Activated T-helper 1 cell treated with Interleukin-2 at 50 U/mL for 16 hours (primary cell): ENCODE measurements around the gene TBX10.
"Not testable (repeated sequence)": the region's sequence is repeated elsewhere in the genome, so short reads cannot be mapped to it uniquely, and the experiment has no call there.

ENCODE experiments used
- DNase-seq: peaks from one replicate; pipeline ENCODE4 v3.0.0-alpha.2; 2020; ENCODE audit warnings: low read depth

TBX10 gene

GRCh38 chr11:67639438-67639859 lies at the start of gene TBX10:
Gene TBX10, minus strand, starts transcription at chr11:67639763. Its CDS starts 291 bp downstream, at chr11:67639472.
- DNase-seq = no peak

- DNase-seq = no peak
Observed at GRCh38 chr11:67689178-67689577, 49.6 kb upstream of the TBX10 start.

GRCh38 chr11:67687986-67688385 lies 48.4 kb upstream of the TBX10 start:
- no peak for DNase-seq

GRCh38 chr11:67685641-67686332 lies 46.2 kb upstream of the TBX10 start:
- DNase-seq = not testable (repeated sequence)

- not testable (repeated sequence) for DNase-seq
Observed at GRCh38 chr11:67682126-67683034, 42.8 kb upstream of the TBX10 start.

- no peak for DNase-seq
Observed at GRCh38 chr11:67680696-67681470, 41.3 kb upstream of the TBX10 start.

GRCh38 chr11:67675058-67675747 lies 35.6 kb upstream of the TBX10 start:
- no peak for DNase-seq

GRCh38 chr11:67674442-67674871 lies 34.9 kb upstream of the TBX10 start, which contains the start of gene ALDH3B2:
Gene ALDH3B2, minus strand, starts transcription at chr11:67674623. Its CDS starts 7,688 bp downstream, at chr11:67666935.
- DNase-seq = no peak

GRCh38 chr11:67673902-67674301 lies 34.3 kb upstream of the TBX10 start:
- no peak for DNase-seq

- no peak for DNase-seq
Observed at GRCh38 chr11:67673358-67673757, 33.8 kb upstream of the TBX10 start.

GRCh38 chr11:67671211-67671520 lies 31.6 kb upstream of the TBX10 start:
- DNase-seq = no peak

GRCh38 chr11:67670316-67671210 lies 31.0 kb upstream of the TBX10 start:
- DNase-seq = no peak

- DNase-seq = no peak
Observed at GRCh38 chr11:67668192-67668551, 28.6 kb upstream of the TBX10 start.

- DNase-seq = no peak
Observed at GRCh38 chr11:67667490-67668191, 28.1 kb upstream of the TBX10 start.

GRCh38 chr11:67666676-67667489 lies 27.3 kb upstream of the TBX10 start:
- no peak for DNase-seq

GRCh38 chr11:67666303-67666645 lies 26.7 kb upstream of the TBX10 start:
- DNase-seq = no peak

- no peak for DNase-seq
Observed at GRCh38 chr11:67665541-67666302, 26.2 kb upstream of the TBX10 start.

GRCh38 chr11:67664696-67665540 lies 25.4 kb upstream of the TBX10 start:
- DNase-seq = no peak
